MCF 10A (cell line): ENCODE data around the gene GRM5. TPM values are rescaled to one million over a fixed set of nuclear protein-coding genes. Genes with fewer than 3 reads are reported as not detected.
A peak's percentile ranks its signal among the peaks of the same experiment; 100 is the strongest.

Experiments
- BruUV-seq: library from RNA; stranded (reverse); fragments of 400-500 nt; replicated peaks from 2 replicates; lab custom pipeline; 2021; lab: Mats Ljungman, UMichigan
- CTCF ChIA-PET: fragments of 300-600 bp; sonication (Branson Sonifier 250); formaldehyde crosslinking; extraction: SDS; loops from one replicate; lab custom pipeline; 2021; ENCODE audit warnings: antibody characterized with exemption, inconsistent platforms; lab: Yijun Ruan, JAX
- POLR2A ChIA-PET: fragments of 300-600, 350-650 bp; sonication (Branson Sonifier 250); formaldehyde crosslinking; extraction: SDS; loops from one replicate; lab custom pipeline; 2020; ENCODE audit warnings: antibody characterized with exemption, inconsistent platforms; lab: Yijun Ruan, JAX
- DNase-seq: peaks from one replicate; pipeline ENCODE4 v3.0.0-alpha.2; 2018; ENCODE audit not compliant: unreplicated experiment
- H3K27ac Mint-ChIP-seq: one replicate; pipeline ENCODE4 v1.8.0; 2022; ENCODE audit warnings: mild to moderate bottlenecking, low read depth, mixed read lengths; ENCODE audit not compliant: unreplicated experiment
- H3K27me3 Mint-ChIP-seq: one replicate; pipeline ENCODE4 v1.8.0; 2022; ENCODE audit warnings: mixed read lengths; ENCODE audit not compliant: insufficient read depth, unreplicated experiment
- H3K36me3 Mint-ChIP-seq: one replicate; pipeline ENCODE4 v1.8.0; 2022; ENCODE audit warnings: mild to moderate bottlenecking, moderate library complexity, mixed read lengths; ENCODE audit not compliant: insufficient read depth, unreplicated experiment
- H3K4me1 Mint-ChIP-seq: one replicate; pipeline ENCODE4 v1.8.0; 2022; ENCODE audit warnings: mixed read lengths; ENCODE audit not compliant: insufficient read depth, unreplicated experiment
- H3K4me3 Mint-ChIP-seq: one replicate; pipeline ENCODE4 v1.8.0; 2022; ENCODE audit warnings: mild to moderate bottlenecking, moderate library complexity, mixed read lengths; ENCODE audit not compliant: unreplicated experiment
- H3K9me3 Mint-ChIP-seq: one replicate; pipeline ENCODE4 v1.8.0; 2022; ENCODE audit warnings: mixed read lengths; ENCODE audit not compliant: unreplicated experiment
- CTCF ChIP-seq: fragments of 200-600 bp; IDR thresholded peaks from one replicate; pipeline ENCODE4 v1.8.0; 2022; ENCODE audit warnings: antibody characterized with exemption, mild to moderate bottlenecking; ENCODE audit not compliant: unreplicated experiment
- intact Hi-C: fragments of 100-400 bp; cut with micrococcal nuclease; formaldehyde crosslinking; loops from 2 replicates; pipeline ENCODE4 v1.14.1; 2022
- total RNA-seq: library from RNA; stranded (reverse); gene quantifications from 2 replicates; pipeline ENCODE4 v1.2.3, GENCODE V29; 2022

Gene GRM5
- total RNA-seq, 1 experiment from 2014 or later: not detected

GRCh38 chr11:88541006-88541405, 524.8 kb downstream of the GRM5 start:
- no TSS peak for BruUV-seq
- H3K36me3 Mint-ChIP-seq: no peaks in the 10 kb centered on the region
- no peaks in the 10 kb centered on the region for H3K27me3 Mint-ChIP-seq
- DNase-seq: no peak
- no peak overlapping the region for H3K27ac Mint-ChIP-seq
- no peak overlapping the region for H3K4me3 Mint-ChIP-seq
- POLR2A ChIA-PET: interaction anchor here (1.7 to 3.9 kb wide), 3 partner anchors 204 to 525 kb away, joined by 4 to 16 read pairs (median 5); partner anchors contain the start of gene CTSC
- intact Hi-C loops: loop anchor here (5.0 kb wide), 2 partner anchors 129 to 369 kb away; no protein-coding TSS in a partner anchor
- TF ChIP-seq CTCF: no peak
- CTCF ChIA-PET: interaction anchor here (0.6 to 8.5 kb wide), 11 partner anchors 12 to 1874 kb away, joined by 3 to 97 read pairs (median 4); no protein-coding TSS in a partner anchor
- no peaks in the 10 kb centered on the region for H3K9me3 Mint-ChIP-seq
- peaks cover 34% of the 10 kb centered on the region for H3K4me1 Mint-ChIP-seq

- H3K36me3 Mint-ChIP-seq: no peaks in the 10 kb centered on the region
- H3K27me3 Mint-ChIP-seq: no peaks in the 10 kb centered on the region
- POLR2A ChIA-PET: interaction anchor here (0.5 to 4.1 kb wide), 13 partner anchors 10 to 660 kb away, joined by 3 to 44 read pairs (median 3); partner anchors contain the start of genes CTSC and RAB38
- peaks cover 37% of the 10 kb centered on the region for H3K4me1 Mint-ChIP-seq
- CTCF ChIA-PET: interaction anchor here (0.7 to 8.5 kb wide), 7 partner anchors 14 to 526 kb away, joined by 3 to 97 read pairs (median 5); no protein-coding TSS in a partner anchor
- intact Hi-C loops: loop anchor here (5.0 kb wide), 1 partner anchor 141 kb away; no protein-coding TSS in a partner anchor
- H3K4me3 Mint-ChIP-seq: no peak overlapping the region
- TF ChIP-seq CTCF: no peak
- H3K27ac Mint-ChIP-seq: no peak overlapping the region
- H3K9me3 Mint-ChIP-seq: no peaks in the 10 kb centered on the region
- BruUV-seq: no TSS peak
- DNase-seq: peak; percentile 75
Observed at GRCh38 chr11:88538098-88538497, 527.7 kb downstream of the GRM5 start.

- BruUV-seq: no TSS peak
- H3K4me3 Mint-ChIP-seq: no peak overlapping the region
- H3K36me3 Mint-ChIP-seq: no peaks in the 10 kb centered on the region
- H3K4me1 Mint-ChIP-seq: peaks cover 37% of the 10 kb centered on the region
- intact Hi-C loops: loop anchor here (5.0 kb wide), 1 partner anchor 140 kb away; no protein-coding TSS in a partner anchor
- H3K27me3 Mint-ChIP-seq: no peaks in the 10 kb centered on the region
- TF ChIP-seq CTCF: no peak
- H3K27ac Mint-ChIP-seq: no peak overlapping the region
- ChIA-PET CTCF (interaction anchor here (0.6 to 8.5 kb wide), 12 partner anchors 11 to 1546 kb away, joined by 3 to 97 read pairs (median 3); no protein-coding TSS in a partner anchor), POLR2A (interaction anchor here (0.7 to 4.1 kb wide), 14 partner anchors 9 to 659 kb away, joined by 3 to 44 read pairs (median 3); partner anchors contain the start of genes CTSC and RAB38)
- no peak for DNase-seq
- no peaks in the 10 kb centered on the region for H3K9me3 Mint-ChIP-seq
Observed at GRCh38 chr11:88537613-88538012, 528.2 kb downstream of the GRM5 start.

- POLR2A ChIA-PET: interaction anchor here (0.9 to 4.1 kb wide), 10 partner anchors 12 to 365 kb away, joined by 3 to 44 read pairs (median 3); partner anchors contain the start of genes CTSC and RAB38
- no TSS peak for BruUV-seq
- no peaks in the 10 kb centered on the region for H3K9me3 Mint-ChIP-seq
- no peak overlapping the region for H3K4me3 Mint-ChIP-seq
- TF ChIP-seq CTCF: no peak
- no peaks in the 10 kb centered on the region for H3K27me3 Mint-ChIP-seq
- H3K27ac Mint-ChIP-seq: peak overlapping the region; percentile 0
- intact Hi-C loops: loop anchor here (5.0 kb wide), 1 partner anchor 139 kb away; no protein-coding TSS in a partner anchor
- DNase-seq: no peak
- no peaks in the 10 kb centered on the region for H3K36me3 Mint-ChIP-seq
- peaks cover 37% of the 10 kb centered on the region for H3K4me1 Mint-ChIP-seq
- CTCF ChIA-PET: interaction anchor here (0.7 to 8.5 kb wide), 8 partner anchors 10 to 658 kb away, joined by 3 to 97 read pairs (median 3); no protein-coding TSS in a partner anchor
Observed at GRCh38 chr11:88536616-88537265, 529.0 kb downstream of the GRM5 start.
